Heart right ventricle (tissue), 16 donors: Measurements from ENCODE around the gene HIRA. TPM values are rescaled to one million over a fixed set of nuclear protein-coding genes. Genes with fewer than 3 reads are reported as not detected.
A peak's percentile ranks its signal among the peaks of the same experiment; 100 is the strongest.

Experiments
- ATAC-seq, 8 donors: fragments of 200-7000 bp; cut with Tn5 transposase; one replicate each; pipeline ENCODE4 v1.9.1; 2020; ENCODE audit warnings: mild to moderate bottlenecking in 8 of 8, moderate library complexity in 8 of 8, moderate number of reproducible peaks in 1 of 8
- DNase-seq, 2 donors: peaks; one replicate each; pipeline ENCODE4 v3.0.0-alpha.2; 2020
- H3K27ac ChIP-seq, 10 donors: fragments of 200-600 bp; sonication (generic) in 2 of 10; one replicate each; pipeline versions ENCODE4 v1.5.0 to v1.8.0; 2020 to 2022; ENCODE audit warnings: mild to moderate bottlenecking in 3 of 10
- H3K27me3 ChIP-seq, 7 donors: fragments of 200-600 bp; one replicate each; pipeline ENCODE4 v1.8.0; 2021 to 2022; ENCODE audit warnings: mild to moderate bottlenecking in 2 of 7
- H3K36me3 ChIP-seq, 9 donors: fragments of 200-600 bp; sonication (generic) in 1 of 9; one replicate each; pipeline versions ENCODE4 v1.5.0 to v1.8.0; 2020 to 2022; ENCODE audit warnings: mild to moderate bottlenecking in 2 of 9
- H3K4me1 ChIP-seq, 9 donors: fragments of 200-600 bp; sonication (generic) in 1 of 9; one replicate each; pipeline versions ENCODE4 v1.5.0 to v1.8.0; 2020 to 2022; ENCODE audit warnings: mild to moderate bottlenecking in 4 of 9
- H3K4me3 ChIP-seq, 10 donors: fragments of 200-600 bp; sonication (generic) in 2 of 10; one replicate each; pipeline versions ENCODE4 v1.5.0 to v1.8.0; 2020 to 2022; ENCODE audit warnings: mild to moderate bottlenecking in 7 of 10, moderate library complexity in 2 of 10
- H3K9me3 ChIP-seq, 11 donors: fragments of 200-600 bp in 10 of 11; sonication (generic) in 2 of 11; one replicate each; pipeline versions ENCODE4 v1.5.0 to v1.8.0; 2013 to 2022; ENCODE audit warnings: mild to moderate bottlenecking in 2 of 11, control low read depth in 1 of 11, moderate library complexity in 1 of 11
- WGBS, 2 donors: extraction: QIAGEN DNeasy Blood & Tissue Kit; methylation state at CpG; one replicate each; pipeline ENCODE4 v1.1.7; 2013; ENCODE audit warnings: inconsistent platforms in 1 of 2; 5-methylcytosine and 5-hydroxymethylcytosine counted together
- intact Hi-C, 10 donors: fragments of 100-400 bp; cut with DNase I; formaldehyde crosslinking; loops; one replicate each; pipeline versions ENCODE4 v1.11.1 to v1.14.2; 2022
- polyA plus RNA-seq, 2 donors: library from polyadenylated mRNA; stranded (reverse); fragments of 200-250 nt; gene quantifications; one replicate each; pipeline ENCODE4 v1.2.3, GENCODE V29; 2013
- total RNA-seq, 10 donors: library from RNA; stranded (reverse); fragmentation: NEBNext Ultra II Directional in 3 of 10; extraction: Animal tissue kit (Norgen Biotek cat#: 25700) in 3 of 10; gene quantifications; one replicate each; pipeline versions ENCODE4 v1.2.1 to v1.2.4, GENCODE V29; 2021 to 2023
- TF ChIP-seq, protein P1 (sequence below), 9 donors: fragments of 200-600 bp; sonication (generic) in 2 of 9; IDR thresholded peaks; one replicate each; pipeline versions ENCODE4 v1.5.0 to v1.8.0; 2021 to 2022; ENCODE audit warnings: antibody characterized with exemption in 9 of 9, mild to moderate bottlenecking in 5 of 9, moderate library complexity in 1 of 9
- donor health status: Arrhythmogenic right ventricular cardiomyopathy.
- donor health status: ischemic (EF 13 %, LVEDD 7.1; RV severe dilation, severe dysfunction).
- donor health status: healthy with polysubstance abuse.
- donor health status: DM: no; HTN: yes; CAD: no.
- donor health status: DM: no; HTN: no; CAD: no.
- donor health status: ischemic (EF 25% LVEDD 6.9; RV normal size, moderate dysfunction).
- donor health status: ischemic (EF 25% LVEDD 5.7; RV mildly dilated, moderate dysfunction).
- donor health status: healthy.
- donor health status: DM: yes; HTN: yes; CAD: no.
- donor health status: Ischemic cardiomyopathy.
- donor health status: ischemic (EF 35%, LVEDD 5.7; RV mildly dilated, moderate dysfunction).
- donor health status: nonischemic (EF 11% LVEDD 7.7; RV severe dilation, severe dysfunction).
- donor health status: DM: yes; HTN: yes; CAD: no.
- donor health status: PGD.
- donor health status: ischemic (EF 29% LVEDD 5.4; RV normal size, mild dysfunction).
- donor health status: nonischemic (EF 23%, LVEDD 6.1; RV moderate dilation, normal function).

Gene HIRA
- total and polyA plus RNA-seq, 12 donors: 3.1 to 23.2 (median 17.5) TPM

DNA sequence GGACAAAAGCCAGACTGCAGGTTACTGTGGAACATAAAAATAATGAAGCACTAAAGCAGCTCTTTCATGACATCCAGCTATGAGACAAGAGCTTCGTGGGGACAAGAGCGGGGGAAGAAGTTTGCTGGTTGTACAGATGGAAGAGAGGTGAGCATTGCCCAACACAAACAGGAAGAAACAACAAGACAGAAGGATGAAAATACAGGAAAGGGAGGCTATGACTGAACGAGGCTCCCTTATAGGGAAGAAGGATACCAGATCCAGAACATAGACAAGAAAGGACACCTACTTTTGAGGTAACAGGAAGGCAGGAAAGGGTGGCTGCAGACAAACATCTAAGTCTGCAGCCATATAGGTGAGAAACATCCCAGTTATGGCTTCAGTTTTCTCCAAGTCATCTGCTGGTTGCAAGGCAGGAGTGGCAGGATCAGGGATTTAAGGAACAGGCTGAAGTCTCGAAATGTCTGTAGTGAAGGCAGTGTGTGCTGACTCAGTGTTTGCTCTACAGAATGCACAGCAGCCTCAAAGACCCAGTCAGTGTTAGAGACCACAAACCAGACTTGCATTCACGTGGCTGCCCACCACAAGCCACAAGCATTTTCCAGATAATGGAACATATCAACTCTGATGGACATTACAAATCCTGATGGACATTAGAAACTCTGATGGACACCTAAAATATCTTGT is 141.9 kb downstream of the HIRA start:
- no peak for DNase-seq
- Histone ChIP-seq H3K4me3 (peak overlapping the region in 2 of 10 donors; percentile 3 to 96), H3K9me3 (no peaks in the 10 kb centered on the region), H3K27me3 (no peaks in the 10 kb centered on the region), H3K27ac (no peak overlapping the region), H3K36me3 (no peaks in the 10 kb centered on the region), H3K4me1 (peaks cover 9 to 65% (median 46%) of the 10 kb centered on the region in 9 donors)
- no peak for ATAC-seq
- intact Hi-C loops: loop anchor here in 4 of 10 donors (5.0 to 10.0 kb wide), 8 partner anchors 65 to 185 kb away; partner anchors contain the start of genes C22orf39 (in 2 of the 4), HIRA (in 2 of the 4), MRPL40 (in 2 of the 4) and SLC25A1 (in 2 of the 4)
- WGBS, 2 donors: 83 to 84% methylated on average over 5 of the region's 5 CpGs
- TF ChIP-seq, protein P1, sequence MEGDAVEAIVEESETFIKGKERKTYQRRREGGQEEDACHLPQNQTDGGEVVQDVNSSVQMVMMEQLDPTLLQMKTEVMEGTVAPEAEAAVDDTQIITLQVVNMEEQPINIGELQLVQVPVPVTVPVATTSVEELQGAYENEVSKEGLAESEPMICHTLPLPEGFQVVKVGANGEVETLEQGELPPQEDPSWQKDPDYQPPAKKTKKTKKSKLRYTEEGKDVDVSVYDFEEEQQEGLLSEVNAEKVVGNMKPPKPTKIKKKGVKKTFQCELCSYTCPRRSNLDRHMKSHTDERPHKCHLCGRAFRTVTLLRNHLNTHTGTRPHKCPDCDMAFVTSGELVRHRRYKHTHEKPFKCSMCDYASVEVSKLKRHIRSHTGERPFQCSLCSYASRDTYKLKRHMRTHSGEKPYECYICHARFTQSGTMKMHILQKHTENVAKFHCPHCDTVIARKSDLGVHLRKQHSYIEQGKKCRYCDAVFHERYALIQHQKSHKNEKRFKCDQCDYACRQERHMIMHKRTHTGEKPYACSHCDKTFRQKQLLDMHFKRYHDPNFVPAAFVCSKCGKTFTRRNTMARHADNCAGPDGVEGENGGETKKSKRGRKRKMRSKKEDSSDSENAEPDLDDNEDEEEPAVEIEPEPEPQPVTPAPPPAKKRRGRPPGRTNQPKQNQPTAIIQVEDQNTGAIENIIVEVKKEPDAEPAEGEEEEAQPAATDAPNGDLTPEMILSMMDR (IDR thresholded peaks at IDR 0.05): no peak

DNA sequence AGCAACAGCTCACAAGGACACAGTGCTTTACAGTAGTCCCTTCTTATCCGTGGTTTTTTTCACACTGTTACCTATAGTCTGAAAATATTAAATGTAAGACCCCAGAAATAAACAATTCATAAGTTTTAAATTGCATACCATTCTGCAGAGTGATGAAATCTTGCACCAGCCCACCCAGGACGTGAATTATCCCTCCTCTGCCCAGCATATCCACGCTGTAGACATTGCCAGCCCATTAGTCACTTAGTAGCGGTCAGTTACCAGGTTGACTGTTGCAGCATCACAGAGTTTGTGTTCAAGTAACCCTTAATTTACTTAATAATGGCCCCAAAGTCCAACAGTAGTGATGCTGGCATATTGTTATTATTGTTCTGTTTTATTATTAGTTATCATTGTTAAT is 143.6 kb downstream of the HIRA start:
- ATAC-seq (no peak), DNase-seq (no peak)
- Histone ChIP-seq H3K36me3 (no peaks in the 10 kb centered on the region), H3K4me1 (peaks cover 9 to 77% (median 45%) of the 10 kb centered on the region in 9 donors), H3K27me3 (no peaks in the 10 kb centered on the region), H3K9me3 (no peaks in the 10 kb centered on the region), H3K4me3 (no peak overlapping the region), H3K27ac (peak overlapping the region in 1 of 10 donors; percentile 73)
- intact Hi-C loops: loop anchor here in 1 of 10 donors (10.0 kb wide), 1 partner anchor 63 kb away; no protein-coding TSS in a partner anchor
- 75 to 91% methylated on average over 4 of the region's 4 CpGs for WGBS, 2 donors
- TF ChIP-seq, protein P1 (IDR thresholded peaks at IDR 0.05): no peak

DNA sequence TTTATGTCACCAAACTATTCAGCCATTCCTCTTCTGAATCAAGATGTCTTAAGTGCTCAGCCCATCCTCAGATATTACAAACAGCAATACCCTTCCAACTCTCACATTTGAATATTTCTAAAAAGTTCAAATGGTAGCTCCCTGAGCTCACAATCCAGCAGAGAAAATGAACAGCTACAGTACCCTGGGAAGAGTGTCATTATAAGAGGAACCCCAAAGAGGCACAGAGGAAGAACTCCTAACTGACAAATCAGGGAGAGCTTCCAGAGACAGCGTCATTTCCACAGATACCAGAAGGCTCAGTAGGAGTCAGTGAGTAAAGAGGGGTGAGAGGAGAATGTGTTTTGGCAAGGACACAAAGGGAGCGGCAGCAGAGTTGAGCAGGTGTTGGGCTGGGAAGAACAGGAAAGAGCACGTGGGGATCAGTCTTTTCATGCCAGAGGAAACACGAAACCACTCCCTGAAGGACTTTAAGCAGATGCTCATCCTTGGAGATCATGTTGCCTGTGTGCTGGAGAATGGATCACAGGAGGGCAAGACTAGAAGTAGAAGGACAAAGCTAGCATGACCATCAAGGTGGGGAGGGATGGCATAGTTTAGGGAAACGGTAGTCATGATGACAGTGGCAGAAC is 144.3 kb downstream of the HIRA start:
- no peak for DNase-seq
- 57 to 71% methylated on average over 5 of the region's 5 CpGs for WGBS, 2 donors
- H3K27ac ChIP-seq: peak overlapping the region in 4 of 10 donors; percentile 40 to 73 (median 62)
- no peaks in the 10 kb centered on the region for H3K36me3 ChIP-seq
- no peaks in the 10 kb centered on the region for H3K9me3 ChIP-seq
- H3K27me3 ChIP-seq: no peaks in the 10 kb centered on the region
- H3K4me1 ChIP-seq: peaks cover 6 to 70% (median 38%) of the 10 kb centered on the region in 9 donors
- intact Hi-C loops: loop anchor here in 1 of 10 donors (10.0 kb wide), 1 partner anchor 62 kb away; no protein-coding TSS in a partner anchor
- no peak for ATAC-seq
- TF ChIP-seq, protein P1 (IDR thresholded peaks at IDR 0.05): no peak
- H3K4me3 ChIP-seq: no peak overlapping the region

DNA sequence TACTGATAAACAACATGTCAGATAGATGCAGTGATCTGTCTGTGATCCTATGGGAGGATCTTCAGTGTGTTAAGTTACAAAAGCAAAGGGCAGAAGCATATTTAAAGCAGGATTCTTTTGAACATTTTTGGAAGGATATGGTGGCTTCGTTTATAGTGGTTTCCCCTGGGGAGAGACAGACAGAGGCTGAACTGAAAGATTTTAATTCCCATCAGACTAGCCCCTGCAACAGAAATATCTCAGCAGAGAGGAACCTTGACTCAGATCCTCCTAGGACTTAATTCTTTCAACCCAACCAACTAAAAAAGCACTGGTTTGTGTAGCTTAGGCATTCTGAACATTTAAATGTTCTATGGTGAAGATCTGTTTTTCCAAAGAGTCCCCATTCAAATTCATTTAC is 145.7 kb downstream of the HIRA start:
- intact Hi-C loops: loop anchor here in 1 of 10 donors (10.0 kb wide), 1 partner anchor 61 kb away; no protein-coding TSS in a partner anchor
- ATAC-seq: peak in 5 of 8 donors; percentile 4 to 18 (median 14)
- no peaks in the 10 kb centered on the region for H3K9me3 ChIP-seq
- TF ChIP-seq, protein P1 (IDR thresholded peaks at IDR 0.05): no peak
- H3K27ac ChIP-seq: peak overlapping the region in 8 of 10 donors; percentile 4 to 73 (median 58)
- no peaks in the 10 kb centered on the region for H3K36me3 ChIP-seq
- H3K4me3 ChIP-seq: no peak overlapping the region
- no peak for DNase-seq
- H3K4me1 ChIP-seq: peaks cover 5 to 67% (median 36%) of the 10 kb centered on the region in 9 donors
- 35 to 40% methylated on average over 1 of the region's 1 CpG for WGBS, 2 donors
- no peaks in the 10 kb centered on the region for H3K27me3 ChIP-seq

Other genes with a start within 250 kb of the HIRA start
- gene CLTCL1, start 140.0 kb downstream of the HIRA start, total RNA-seq: 10 to 100 TPM in 8 of 10 donors, 1 to 10 TPM in 2; 7.1 to 21.9 (median 13.6) TPM
- 1 to 10 TPM; 5.4 to 9.9 TPM for gene CLTCL1, start 140.0 kb downstream of the HIRA start, polyA plus RNA-seq
- 10 to 100 TPM; 49.2 to 89.9 (median 54.9) TPM for gene MRPL40, start 812 bp upstream of the HIRA start, total RNA-seq
- 100 to 1,000 TPM in 1 of 2 donors, 10 to 100 TPM in 1; 57.8 to 117 TPM for gene MRPL40, start 812 bp upstream of the HIRA start, polyA plus RNA-seq
- gene C22orf39, start 16.0 kb upstream of the HIRA start, total RNA-seq: 100 to 1,000 TPM in 1 of 10 donors, 10 to 100 TPM in 9; 47.7 to 123 (median 66.2) TPM
- gene C22orf39, start 16.0 kb upstream of the HIRA start, polyA plus RNA-seq: 10 to 100 TPM; 41.7 to 42.3 TPM
- 10 to 100 TPM; 31.5 to 63.8 (median 43.3) TPM for gene UFD1, start 47.5 kb upstream of the HIRA start, total RNA-seq
- gene UFD1, start 47.5 kb upstream of the HIRA start, polyA plus RNA-seq: 10 to 100 TPM; 55.3 to 79.4 TPM
- 1 to 10 TPM in 2 of 10 donors, under 1 TPM in 4, not detected in 4; 0.21 to 3.4 (median 0.69) TPM for gene CDC45, start 48.2 kb upstream of the HIRA start, total RNA-seq
- under 1 TPM; 0.15 to 0.54 TPM for gene CDC45, start 48.2 kb upstream of the HIRA start, polyA plus RNA-seq
- gene CLDN5, start 92.7 kb upstream of the HIRA start, total RNA-seq: 10 to 100 TPM; 19.8 to 72.7 (median 35.6) TPM
- gene CLDN5, start 92.7 kb upstream of the HIRA start, polyA plus RNA-seq: 100 to 1,000 TPM in 1 of 2 donors, 10 to 100 TPM in 1; 77.3 to 102 TPM